Caki2 (cell line): ENCODE measurements around the gene FAM131C. TPM values are rescaled to one million over a fixed set of nuclear protein-coding genes. Genes with fewer than 3 reads are reported as not detected.

Source experiments
- DNase-seq: peaks from one replicate; pipeline ENCODE4 v3.0.0-alpha.2; 2015; ENCODE audit warnings: low read depth
- in situ Hi-C: cut with HindIII; loops from 2 replicates; pipeline ENCODE4 v1.10.0; 2016; ENCODE audit warnings: low sequenced_read_pairs, low pct_unique_long_range_greater_than_20kb, mixed read lengths
- total RNA-seq: library from RNA; depleted of rRNA; stranded (reverse); fragments of >200 nt; shearing (Covaris generic); gene quantifications from 2 replicates; pipeline ENCODE4 v1.2.3, GENCODE V29; 2014; ENCODE audit warnings: low replicate concordance; rRNA removed

FAM131C gene
- total RNA-seq, 1 experiment from 2014 or later = 2.4 TPM

- in situ Hi-C loops = no loop called here
- DNase-seq = no peak
These were observed 59.6 kb downstream of the FAM131C start for GRCh38 chr1:16013908-16014258.

- in situ Hi-C loops = no loop called here
These were observed 60.1 kb downstream of the FAM131C start for GRCh38 chr1:16013220-16013907.

DNA sequence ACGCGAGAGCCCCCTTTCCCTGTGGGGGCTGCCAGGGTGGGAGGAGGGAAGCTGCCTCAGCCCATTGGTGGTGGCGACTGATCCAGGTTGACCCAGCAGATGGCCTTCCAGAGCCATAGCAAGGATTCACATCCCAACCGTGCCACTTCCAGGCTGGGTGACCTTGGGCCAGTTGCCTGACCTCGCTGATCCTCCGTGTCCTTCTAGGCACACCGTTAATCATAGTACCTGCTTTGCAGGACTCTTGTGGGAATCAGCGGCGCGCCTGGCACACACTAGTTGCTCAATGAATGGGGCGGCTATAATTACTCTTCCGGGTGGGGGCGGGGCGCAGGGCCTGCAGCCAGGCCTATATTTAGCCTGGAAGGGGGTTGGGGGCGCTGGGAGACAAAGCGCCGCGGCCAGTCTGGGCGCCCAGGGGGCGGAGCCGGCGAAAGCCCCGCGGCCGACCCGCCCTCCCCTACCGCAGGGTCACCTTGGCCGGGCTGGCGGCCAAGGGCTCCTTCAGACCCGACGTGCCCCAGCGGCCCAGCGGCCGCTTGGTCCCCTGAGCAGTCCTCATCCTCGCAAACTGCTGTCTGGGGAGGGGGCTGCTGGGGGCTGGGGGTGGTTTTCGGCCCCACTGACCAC is 60.7 kb downstream of the FAM131C start:
- in situ Hi-C loops = no loop called here
- DNase-seq = peak; percentile 73

More at GRCh38 chr1:16013220-16013907, 60.1 kb downstream of the FAM131C start:
- peak; percentile 76 for DNase-seq

DNA sequence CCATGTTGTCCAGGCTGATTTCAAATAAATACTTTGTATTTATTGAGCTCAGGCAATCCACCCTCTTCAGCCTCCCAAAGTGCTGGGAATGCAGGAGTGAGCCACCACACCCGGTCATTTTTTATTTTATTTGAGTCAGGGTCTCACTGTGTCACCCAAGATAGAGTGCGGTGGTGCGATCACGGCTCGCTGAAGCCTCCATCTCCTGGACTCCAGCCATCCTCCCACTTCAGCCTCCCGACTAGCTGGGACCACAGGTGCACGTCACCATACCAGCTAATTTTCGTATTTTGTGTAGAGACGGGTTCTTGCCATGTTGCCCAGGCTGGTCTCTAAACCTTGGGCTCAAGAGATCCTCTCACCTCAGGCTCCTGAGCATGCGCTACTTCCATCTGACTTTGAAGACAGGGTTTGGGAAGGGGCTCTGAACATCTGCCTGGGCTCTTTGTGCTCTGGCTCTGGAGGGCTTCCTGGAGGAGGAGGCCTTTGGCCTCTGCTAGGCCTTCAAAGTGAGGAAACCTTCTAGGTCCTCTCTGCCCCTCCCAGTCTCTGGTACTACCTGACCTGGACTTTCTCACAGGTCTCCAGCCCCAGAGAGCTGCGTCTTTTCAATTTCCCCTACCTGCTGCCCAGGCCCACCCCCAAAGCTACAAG is 61.4 kb downstream of the FAM131C start:
- DNase-seq = no peak
- in situ Hi-C loops = no loop called here

- in situ Hi-C loops = no loop called here
- no peak for DNase-seq
These were observed 62.6 kb downstream of the FAM131C start for GRCh38 chr1:16010837-16011236.

- in situ Hi-C loops = no loop called here
- no peak for DNase-seq
These were observed 63.8 kb downstream of the FAM131C start for GRCh38 chr1:16009678-16010077.

GRCh38 chr1:16009030-16009460 is 64.4 kb downstream of the FAM131C start:
- DNase-seq = peak; percentile 49
- in situ Hi-C loops = no loop called here

Other genes starting within 250 kb of the FAM131C start
- gene SPEN, start 225.9 kb downstream of the FAM131C start, total RNA-seq = 6.9 and 9.3 TPM in 2 replicates
- gene ZBTB17, start 97.5 kb downstream of the FAM131C start, total RNA-seq = 20.5 and 26.5 TPM in 2 replicates
- not detected in 2 replicates for gene SRARP, start 69.4 kb downstream of the FAM131C start, total RNA-seq
- not detected in 2 replicates for gene HSPB7, start 55.6 kb downstream of the FAM131C start, total RNA-seq
- not detected in 2 replicates for gene CLCNKA, start 51.6 kb downstream of the FAM131C start, total RNA-seq
- not detected in 2 replicates for gene CLCNKB, start 29.9 kb downstream of the FAM131C start, total RNA-seq
- 64.0 and 81.3 TPM in 2 replicates for gene EPHA2, start 82.4 kb upstream of the FAM131C start, total RNA-seq
- gene ARHGEF19, start 139.0 kb upstream of the FAM131C start, total RNA-seq = 26.2 and 26.4 TPM in 2 replicates
- 6.4 and 7.3 TPM in 2 replicates for gene CPLANE2, start 163.5 kb upstream of the FAM131C start, total RNA-seq